Heart left ventricle (tissue), 16 donors: Measurements from ENCODE around the gene ARHGAP8. TPM values are rescaled to one million over a fixed set of nuclear protein-coding genes. Genes with fewer than 3 reads are reported as not detected.
A peak's percentile ranks its signal among the peaks of the same experiment; 100 is the strongest.

Source experiments
- ATAC-seq, 4 donors: fragments of 200-7000 bp; cut with Tn5 transposase; one replicate each; pipeline ENCODE4 v1.9.1; 2020 to 2022; ENCODE audit warnings: moderate library complexity in 4 of 4, mild to moderate bottlenecking in 3 of 4, moderate number of reproducible peaks in 1 of 4
- DNase-seq, 5 donors: peaks; one replicate each; pipeline ENCODE4 v3.0.0-alpha.2; 2020
- H3K27ac ChIP-seq, 12 donors: fragments of 200-600 bp; sonication (generic) in 4 of 12; one replicate each; pipeline versions ENCODE4 v1.5.0 to v1.8.0; 2016 to 2022; ENCODE audit warnings: mild to moderate bottlenecking in 2 of 12
- H3K27me3 ChIP-seq, 9 donors: fragments of 200-600 bp; sonication (generic) in 2 of 9; one replicate each; pipeline versions ENCODE4 v1.5.1 to v1.8.0; 2016 to 2022; ENCODE audit warnings: mild to moderate bottlenecking in 3 of 9
- H3K36me3 ChIP-seq, 9 donors: fragments of 200-600 bp; sonication (generic) in 2 of 9; one replicate each; pipeline versions ENCODE4 v1.5.0 to v1.8.0; 2018 to 2022; ENCODE audit warnings: mild to moderate bottlenecking in 2 of 9
- H3K4me1 ChIP-seq, 12 donors: fragments of 200-600 bp; sonication (generic) in 4 of 12; one replicate each; pipeline versions ENCODE4 v1.5.0 to v1.8.0; 2016 to 2022; ENCODE audit warnings: mild to moderate bottlenecking in 3 of 12
- H3K4me3 ChIP-seq, 12 donors: fragments of 200-600 bp; sonication (generic) in 4 of 12; one replicate each; pipeline versions ENCODE4 v1.5.0 to v1.8.0; 2017 to 2022; ENCODE audit warnings: mild to moderate bottlenecking in 9 of 12, moderate library complexity in 4 of 12
- H3K9me3 ChIP-seq, 12 donors: fragments of 200-600 bp; sonication (generic) in 4 of 12; one replicate each; pipeline versions ENCODE4 v1.5.0 to v1.8.0; 2016 to 2022; ENCODE audit warnings: mild to moderate bottlenecking in 1 of 12
- POLR2A ChIP-seq, 2 donors: fragments of 450-650 bp; IDR thresholded peaks; one replicate each; pipeline ENCODE4 v1.6.1; 2017; ENCODE audit warnings: antibody characterized with exemption in 2 of 2, mild to moderate bottlenecking in 2 of 2, moderate library complexity in 2 of 2
- WGBS, 4 donors: extraction: QIAGEN DNeasy Blood & Tissue Kit in 2 of 4; methylation state at CpG; one replicate each; pipeline versions ENCODE4 v1.1.5 to v1.1.7; 2013 to 2018; 5-methylcytosine and 5-hydroxymethylcytosine counted together
- intact Hi-C, 10 donors: fragments of 100-400 bp; cut with DNase I; formaldehyde crosslinking; loops; one replicate each; pipeline versions ENCODE4 v1.11.1 to v1.14.2; 2022
- polyA plus RNA-seq, 2 donors: library from polyadenylated mRNA; stranded (reverse); fragments of 200-250 nt; gene quantifications; one replicate each; pipeline ENCODE4 v1.2.3, GENCODE V29; 2013
- total RNA-seq, 9 donors: library from RNA; depleted of rRNA in 2 of 9; stranded (reverse); fragments of >200 nt in 2 of 9; fragmentation: NEBNext Ultra II Directional in 3 of 9; extraction: Animal tissue kit (Norgen Biotek cat#: 25700) in 3 of 9; gene quantifications; one replicate each; pipeline versions ENCODE4 v1.1.0 to v1.2.4, GENCODE V29; 2016 to 2023
- TF ChIP-seq, protein P1 (sequence below), 12 donors: fragments of 200-600 bp; sonication (generic) in 4 of 12; IDR thresholded peaks; one replicate each; pipeline versions ENCODE4 v1.5.0 to v1.8.0; 2018 to 2022; ENCODE audit warnings: antibody characterized with exemption in 12 of 12, mild to moderate bottlenecking in 5 of 12
- donor health status: ischemic (EF 13 %, LVEDD 7.1; RV severe dilation, severe dysfunction).
- donor health status: healthy with polysubstance abuse.
- donor health status: DM: no; HTN: yes; CAD: no.
- donor health status: DM: no; HTN: no; CAD: no.
- donor health status: ischemic (EF 25% LVEDD 6.9; RV normal size, moderate dysfunction).
- donor health status: ischemic (EF 25% LVEDD 5.7; RV mildly dilated, moderate dysfunction).
- donor health status: healthy.
- donor health status: DM: yes; HTN: yes; CAD: no.
- donor health status: ischemic (EF 35%, LVEDD 5.7; RV mildly dilated, moderate dysfunction).
- donor health status: nonischemic (EF 11% LVEDD 7.7; RV severe dilation, severe dysfunction).
- donor health status: DM: yes; HTN: yes; CAD: no.
- donor health status: PGD.
- donor health status: ischemic (EF 29% LVEDD 5.4; RV normal size, mild dysfunction).
- donor health status: nonischemic (EF 23%, LVEDD 6.1; RV moderate dilation, normal function).

ARHGAP8 gene
- total and polyA plus RNA-seq, 11 donors: 0.08 to 1.3 (median 0.23) TPM; not detected in 7

DNA sequence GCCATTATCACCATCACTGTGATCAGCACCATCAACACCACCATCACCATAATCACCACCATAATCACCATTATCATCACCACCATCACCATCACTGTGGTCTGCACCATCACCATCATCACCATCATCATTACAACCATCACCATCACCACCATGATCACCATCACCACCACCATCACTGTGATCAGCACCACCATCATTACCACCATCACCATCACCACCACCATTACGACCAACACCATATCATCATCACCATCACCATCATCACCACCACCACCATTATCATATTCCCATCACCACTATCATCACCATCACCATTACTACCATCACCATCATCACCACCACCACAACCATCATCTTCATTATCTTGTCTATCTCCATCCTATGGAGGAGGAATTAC, 132.2 kb downstream of the ARHGAP8 start:
- no peak for ATAC-seq
- intact Hi-C loops: no loop called here
- Histone ChIP-seq H3K4me3 (no peak overlapping the region), H3K36me3 (no peaks in the 10 kb centered on the region), H3K27ac (no peak overlapping the region), H3K4me1 (no peaks in the 10 kb centered on the region), H3K9me3 (no peaks in the 10 kb centered on the region), H3K27me3 (no peaks in the 10 kb centered on the region)
- TF ChIP-seq POLR2A (IDR thresholded peaks at IDR 0.05): no peak
- TF ChIP-seq, protein P1, sequence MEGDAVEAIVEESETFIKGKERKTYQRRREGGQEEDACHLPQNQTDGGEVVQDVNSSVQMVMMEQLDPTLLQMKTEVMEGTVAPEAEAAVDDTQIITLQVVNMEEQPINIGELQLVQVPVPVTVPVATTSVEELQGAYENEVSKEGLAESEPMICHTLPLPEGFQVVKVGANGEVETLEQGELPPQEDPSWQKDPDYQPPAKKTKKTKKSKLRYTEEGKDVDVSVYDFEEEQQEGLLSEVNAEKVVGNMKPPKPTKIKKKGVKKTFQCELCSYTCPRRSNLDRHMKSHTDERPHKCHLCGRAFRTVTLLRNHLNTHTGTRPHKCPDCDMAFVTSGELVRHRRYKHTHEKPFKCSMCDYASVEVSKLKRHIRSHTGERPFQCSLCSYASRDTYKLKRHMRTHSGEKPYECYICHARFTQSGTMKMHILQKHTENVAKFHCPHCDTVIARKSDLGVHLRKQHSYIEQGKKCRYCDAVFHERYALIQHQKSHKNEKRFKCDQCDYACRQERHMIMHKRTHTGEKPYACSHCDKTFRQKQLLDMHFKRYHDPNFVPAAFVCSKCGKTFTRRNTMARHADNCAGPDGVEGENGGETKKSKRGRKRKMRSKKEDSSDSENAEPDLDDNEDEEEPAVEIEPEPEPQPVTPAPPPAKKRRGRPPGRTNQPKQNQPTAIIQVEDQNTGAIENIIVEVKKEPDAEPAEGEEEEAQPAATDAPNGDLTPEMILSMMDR (IDR thresholded peaks at IDR 0.05): no peak
- DNase-seq: no peak
- WGBS, 4 donors: 94 to 100% (median 98%) methylated on average over 1 of the region's 1 CpG

DNA sequence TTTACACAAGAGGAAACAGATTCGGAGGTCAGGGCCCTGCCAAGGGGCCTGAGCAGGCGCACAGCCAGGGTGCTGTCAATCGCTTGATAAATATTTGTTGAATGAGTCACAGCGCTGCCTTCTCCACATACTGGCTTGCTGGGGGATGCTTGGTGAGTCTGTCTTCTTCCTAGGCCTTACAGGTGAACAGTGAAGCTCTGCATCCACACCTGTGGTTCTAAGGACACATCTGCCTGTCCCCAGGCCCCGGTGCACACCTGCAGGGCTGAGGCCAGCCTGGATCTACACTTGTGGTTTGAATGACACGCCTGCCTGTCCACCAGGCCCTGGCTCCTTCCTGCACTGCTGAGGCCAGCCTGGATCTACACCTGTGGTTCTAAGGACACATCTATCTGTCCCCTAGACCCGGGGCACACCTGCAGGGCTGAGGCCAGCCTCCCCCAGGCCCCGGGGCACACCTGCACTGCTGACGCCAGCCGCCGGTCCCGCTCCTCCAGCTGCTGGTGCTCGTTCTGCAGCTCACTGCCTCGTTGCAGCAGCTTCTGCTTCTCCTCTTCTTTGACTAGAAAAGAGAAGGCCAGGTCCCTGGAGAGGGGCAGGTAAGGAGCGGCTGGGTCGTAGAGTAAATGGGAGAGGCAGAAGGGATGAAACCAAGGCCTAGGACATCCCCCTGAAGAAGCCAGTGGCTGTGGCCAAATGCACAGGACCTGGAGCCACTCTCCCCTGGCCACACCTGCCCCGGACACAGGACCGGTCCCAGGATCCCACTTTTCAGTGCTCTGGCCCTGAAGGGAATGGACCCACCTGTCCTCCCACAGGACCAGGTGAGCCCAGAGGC, 132.8 kb downstream of the ARHGAP8 start:
- TF ChIP-seq, protein P1 (IDR thresholded peaks at IDR 0.05): no peak
- TF ChIP-seq POLR2A (IDR thresholded peaks at IDR 0.05): no peak
- Histone ChIP-seq H3K27ac (no peak overlapping the region), H3K4me1 (no peaks in the 10 kb centered on the region), H3K27me3 (no peaks in the 10 kb centered on the region), H3K4me3 (no peak overlapping the region), H3K9me3 (no peaks in the 10 kb centered on the region), H3K36me3 (no peaks in the 10 kb centered on the region)
- WGBS, 4 donors: 86 to 88% (median 87%) methylated on average over 18 of the region's 18 CpGs
- ATAC-seq: no peak
- DNase-seq: peak in 1 of 5 donors; percentile 1
- intact Hi-C loops: no loop called here

DNA sequence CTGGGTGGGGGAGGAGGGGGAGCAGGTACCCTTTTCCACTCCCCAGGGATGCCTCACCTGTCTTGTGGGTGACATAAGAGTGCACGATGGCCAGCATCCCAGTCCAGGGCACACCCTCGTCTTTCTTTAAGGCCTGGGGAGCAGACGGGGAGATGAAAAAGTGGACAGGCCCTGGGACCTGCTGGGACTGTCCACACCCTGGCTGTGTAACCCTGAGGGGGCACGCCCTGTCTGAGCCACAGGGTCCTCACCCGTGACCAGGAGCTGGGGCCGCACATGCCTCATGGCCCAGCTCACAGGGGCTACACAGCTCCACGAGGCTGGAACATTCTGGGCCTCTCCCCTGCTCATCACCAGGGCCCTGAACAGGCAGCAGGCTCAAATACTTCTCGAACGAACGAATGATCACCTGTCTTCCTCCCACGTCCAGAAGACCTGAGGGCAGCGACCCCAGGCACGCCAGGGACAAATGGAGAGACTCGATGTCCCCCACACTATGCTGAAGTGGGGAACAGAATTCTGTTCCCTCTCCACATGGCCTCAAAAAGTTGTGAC, 133.5 kb downstream of the ARHGAP8 start:
- intact Hi-C loops: no loop called here
- H3K36me3 ChIP-seq: no peaks in the 10 kb centered on the region
- WGBS, 4 donors: 84 to 89% (median 87%) methylated on average over 9 to 14 of the region's 14 CpGs
- ATAC-seq: no peak
- H3K4me3 ChIP-seq: no peak overlapping the region
- H3K9me3 ChIP-seq: no peaks in the 10 kb centered on the region
- DNase-seq: no peak
- H3K27ac ChIP-seq: no peak overlapping the region
- no peaks in the 10 kb centered on the region for H3K4me1 ChIP-seq
- TF ChIP-seq, protein P1 (IDR thresholded peaks at IDR 0.05): no peak
- TF ChIP-seq POLR2A (IDR thresholded peaks at IDR 0.05): no peak
- H3K27me3 ChIP-seq: no peaks in the 10 kb centered on the region

DNA sequence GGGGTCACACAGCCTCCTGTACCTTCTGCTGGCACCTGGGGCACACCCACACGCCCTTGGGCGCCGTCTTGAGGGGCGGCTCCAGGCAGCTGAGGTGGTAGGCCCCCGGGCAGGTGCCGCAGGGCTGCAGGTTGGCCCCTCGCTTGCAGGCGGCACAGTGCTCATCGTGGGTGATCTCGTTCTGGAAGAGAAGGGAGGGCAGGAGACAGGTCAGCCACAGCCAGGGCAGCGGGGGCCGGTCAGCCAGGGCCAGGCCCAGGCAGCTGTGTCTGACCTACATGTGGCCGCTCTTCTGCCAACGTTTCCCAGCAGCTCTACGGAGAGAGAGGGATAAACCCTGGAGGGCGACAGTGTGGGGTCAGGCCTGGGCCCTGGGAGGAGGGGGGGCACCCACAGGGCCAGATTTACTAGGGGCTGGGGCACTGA, 135.6 kb downstream of the ARHGAP8 start:
- no peak for DNase-seq
- Histone ChIP-seq H3K9me3 (no peaks in the 10 kb centered on the region), H3K27me3 (no peaks in the 10 kb centered on the region), H3K4me3 (no peak overlapping the region), H3K4me1 (no peaks in the 10 kb centered on the region), H3K27ac (no peak overlapping the region), H3K36me3 (no peaks in the 10 kb centered on the region)
- ATAC-seq: no peak
- intact Hi-C loops: no loop called here
- WGBS, 4 donors: 81 to 87% (median 86%) methylated on average over 10 to 16 of the region's 16 CpGs
- TF ChIP-seq, protein P1 (IDR thresholded peaks at IDR 0.05): no peak
- no peak for TF ChIP-seq POLR2A (IDR thresholded peaks at IDR 0.05)
